Dedifferentiated amniotic fluid mesenchymal stem cell (primary cell): ENCODE data around the gene TAF4.
"Not testable (repeated sequence)": the region's sequence is repeated elsewhere in the genome, so short reads cannot be mapped to it uniquely, and the experiment has no call there.

Experiments used
- DNase-seq: peaks from one replicate; pipeline ENCODE4 v3.0.0-alpha.2; 2016; ENCODE audit errors: extremely low spot score

Gene TAF4

GRCh38 chr20:61948586-61949362 is 116.9 kb downstream of the TAF4 start:
- DNase-seq = no peak

DNA sequence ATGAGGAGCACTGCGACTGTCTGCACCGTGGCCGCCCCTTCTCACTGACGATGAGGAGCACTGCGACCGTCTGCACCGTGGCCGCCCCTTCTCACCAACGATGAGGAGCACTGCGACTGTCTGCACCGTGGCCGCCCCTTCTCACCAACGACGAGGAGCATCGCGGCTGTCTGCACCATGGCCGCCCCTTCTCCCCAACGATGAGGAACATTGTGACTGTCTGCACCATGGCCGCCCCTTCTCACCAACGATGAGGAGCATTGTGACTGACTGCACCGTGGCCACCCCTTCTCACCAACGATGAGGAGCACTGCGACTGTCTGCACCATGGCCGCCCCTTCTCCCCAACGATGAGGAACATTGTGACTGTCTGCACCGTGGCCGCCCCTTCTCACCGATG is 117.6 kb downstream of the TAF4 start:
- DNase-seq = not testable (repeated sequence)

DNA sequence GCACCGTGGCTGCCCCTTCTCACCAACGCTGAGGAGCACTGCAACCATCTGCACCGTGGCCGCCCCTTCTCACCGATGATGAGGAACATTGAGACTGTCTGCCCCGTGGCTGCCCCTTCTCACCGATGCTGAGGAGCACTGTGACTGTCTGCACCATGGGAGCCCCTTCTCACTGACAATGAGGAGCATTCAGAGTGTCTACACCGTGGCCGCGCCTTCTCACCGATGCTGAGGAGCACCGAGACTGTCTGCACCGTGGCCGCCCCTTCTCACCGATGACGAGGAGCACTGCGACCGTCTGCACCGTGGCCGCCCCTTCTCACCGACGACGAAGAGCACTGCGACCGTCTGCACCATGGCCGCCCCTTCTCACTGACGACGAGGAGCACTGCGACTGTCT is 120.2 kb downstream of the TAF4 start:
- not testable (repeated sequence) for DNase-seq

- DNase-seq = not testable (repeated sequence)
Measured at GRCh38 chr20:61944967-61945366, 120.7 kb downstream of the TAF4 start.

GRCh38 chr20:61942526-61942925 is 123.2 kb downstream of the TAF4 start:
- no peak for DNase-seq

DNA sequence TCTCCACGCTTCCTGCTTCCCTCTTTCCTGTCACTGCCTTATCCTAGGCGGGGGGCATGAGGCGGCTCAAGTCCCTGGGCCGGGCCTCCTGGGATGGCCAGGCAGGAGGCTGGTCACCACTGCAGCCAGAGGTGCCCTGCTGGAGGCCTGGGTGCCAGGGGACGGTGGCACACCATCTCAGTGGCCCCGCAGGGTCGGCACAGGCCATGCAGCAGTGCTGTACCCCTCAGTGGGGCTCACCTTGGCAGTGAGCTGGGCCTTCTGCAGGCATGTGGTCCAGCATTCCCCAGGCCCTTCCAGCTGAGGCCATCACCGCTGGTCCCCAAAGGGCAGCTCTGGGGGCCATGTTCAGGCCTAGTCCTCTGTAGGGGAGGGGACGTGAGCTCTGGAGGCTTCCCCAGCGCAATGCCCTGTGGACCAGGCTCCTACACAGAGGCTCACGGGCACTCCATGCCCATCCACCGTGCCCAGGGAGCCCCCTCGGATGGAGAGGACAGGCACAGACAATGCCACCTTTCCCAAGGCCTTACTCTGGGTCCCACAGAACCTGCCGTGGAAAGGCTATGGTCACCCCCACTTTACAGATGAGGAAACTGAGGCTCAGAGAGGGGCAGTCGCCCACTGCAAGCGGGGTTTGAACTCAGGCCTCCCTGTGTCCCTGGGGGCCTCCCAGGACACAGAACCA is 123.8 kb downstream of the TAF4 start:
- DNase-seq = no peak

- no peak for DNase-seq
Measured at GRCh38 chr20:61940976-61941720, 124.5 kb downstream of the TAF4 start.

DNA sequence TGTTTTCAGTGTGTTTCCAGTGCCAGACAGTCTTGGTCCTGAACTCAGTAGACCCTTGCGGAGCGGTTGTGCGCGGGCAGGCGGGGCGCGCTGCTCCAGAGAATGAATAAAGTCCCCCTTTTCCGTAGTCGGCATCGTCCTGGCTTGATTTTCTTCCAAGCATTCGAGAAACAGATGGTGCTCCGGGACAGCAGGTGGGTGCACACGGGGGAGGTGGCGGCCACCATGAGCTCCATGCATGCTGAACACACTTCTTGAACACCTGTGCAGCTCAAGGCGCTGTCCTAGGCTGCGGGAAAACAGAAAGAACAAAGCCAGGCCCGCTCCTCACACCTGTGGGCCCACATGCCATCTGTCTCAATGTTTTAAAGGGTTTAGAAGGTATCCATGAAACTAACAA is 125.2 kb downstream of the TAF4 start:
- no peak for DNase-seq

GRCh38 chr20:61939691-61940360 is 125.9 kb downstream of the TAF4 start:
- no peak for DNase-seq

DNA sequence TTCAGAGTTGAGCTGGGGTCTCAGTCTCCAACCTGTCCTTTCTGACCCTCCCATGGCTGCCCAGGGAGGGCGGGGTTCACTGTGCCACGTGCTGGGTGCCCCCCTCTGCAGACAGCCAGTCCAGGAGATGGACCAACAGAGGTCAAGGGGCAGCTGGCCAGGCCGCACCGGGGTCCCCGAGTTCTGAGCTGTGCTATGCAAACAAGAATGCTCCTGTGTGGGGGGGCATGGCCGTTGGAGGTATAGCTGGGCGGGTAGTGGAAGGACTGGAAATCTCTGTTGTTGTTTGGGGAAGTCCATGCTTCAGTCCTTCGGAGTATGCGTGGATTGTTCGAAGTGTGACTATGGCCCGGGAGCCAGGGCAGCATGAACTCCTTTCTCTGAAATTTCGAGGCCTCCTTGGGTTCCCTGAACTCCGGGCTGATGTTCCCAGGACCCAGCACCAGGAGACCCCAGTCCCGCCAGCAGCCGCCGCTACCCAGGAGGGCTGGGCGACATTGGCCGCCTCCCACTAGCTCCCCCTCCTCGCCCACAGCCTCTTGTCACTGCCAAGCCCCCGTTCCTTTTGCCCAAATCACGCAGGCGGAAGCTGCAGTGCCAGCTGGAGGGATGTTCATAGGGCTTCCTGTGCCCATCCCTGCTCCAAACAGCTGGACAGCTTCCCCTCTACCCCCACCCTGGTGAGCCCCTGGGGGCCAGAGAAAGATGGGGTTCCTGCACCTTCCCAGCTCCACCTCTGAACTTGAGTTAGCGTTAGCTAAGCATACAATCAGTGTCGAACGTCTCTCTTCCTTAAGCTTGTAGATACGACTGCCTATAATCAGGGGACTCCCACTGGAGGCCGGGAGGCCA is 126.6 kb downstream of the TAF4 start:
- no peak for DNase-seq

DNA sequence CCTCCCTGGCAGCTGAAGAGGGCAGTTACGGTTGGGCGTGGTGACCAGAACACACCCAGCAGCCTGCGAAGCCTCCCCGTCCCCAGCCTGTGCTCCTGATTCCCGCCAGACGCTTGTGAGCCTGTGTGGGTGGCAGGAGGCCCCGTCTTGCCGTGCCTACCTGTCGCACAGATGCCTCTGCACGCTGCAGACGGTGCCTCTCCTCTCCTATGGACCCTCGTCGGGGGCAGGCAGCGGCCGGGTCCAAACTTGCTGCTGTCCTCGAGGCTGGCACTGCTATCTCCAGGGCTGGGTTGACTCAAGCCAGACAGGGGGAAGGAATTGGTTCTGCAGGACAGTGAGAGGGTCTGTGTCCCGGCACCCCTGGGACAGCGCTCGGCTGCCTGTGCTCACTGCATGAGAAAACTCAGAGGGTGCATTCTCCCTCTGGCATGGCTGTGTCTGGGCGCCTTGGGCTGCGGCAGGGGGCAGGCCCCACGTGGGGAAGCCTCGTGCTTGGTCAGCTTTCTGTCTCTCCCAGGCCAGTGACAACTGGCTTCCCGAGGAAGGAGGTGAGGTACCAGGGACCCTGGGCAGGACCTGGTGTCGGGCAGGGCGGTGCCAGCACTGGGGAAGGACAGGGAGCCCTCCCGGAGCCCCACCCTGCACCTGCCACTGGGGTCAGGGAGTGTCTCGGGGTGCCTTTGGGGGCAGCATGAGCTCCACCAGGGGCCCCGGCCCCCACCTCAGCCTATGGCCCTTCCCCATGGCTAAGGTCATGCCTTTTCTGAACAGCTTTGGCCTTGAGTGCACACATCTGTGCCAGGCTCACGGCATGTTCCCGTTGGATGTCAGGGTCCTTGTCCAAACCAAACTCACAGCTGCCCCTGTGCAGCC is 127.5 kb downstream of the TAF4 start:
- DNase-seq = no peak

GRCh38 chr20:61937146-61937962 is 128.3 kb downstream of the TAF4 start:
- no peak for DNase-seq

DNA sequence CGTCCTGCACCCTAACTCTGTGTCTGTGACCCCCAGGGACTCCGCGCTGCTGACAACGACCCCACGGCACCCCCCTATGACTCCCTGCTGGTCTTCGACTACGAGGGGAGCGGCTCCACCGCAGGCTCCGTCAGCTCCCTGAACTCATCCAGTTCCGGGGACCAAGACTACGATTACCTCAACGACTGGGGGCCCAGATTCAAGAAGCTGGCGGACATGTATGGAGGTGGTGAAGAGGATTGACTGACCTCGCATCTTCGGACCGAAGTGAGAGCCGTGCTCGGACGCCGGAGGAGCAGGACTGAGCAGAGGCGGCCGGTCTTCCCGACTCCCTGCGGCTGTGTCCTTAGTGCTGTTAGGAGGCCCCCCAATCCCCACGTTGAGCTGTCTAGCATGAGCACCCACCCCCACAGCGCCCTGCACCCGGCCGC is 129.0 kb downstream of the TAF4 start:
- no peak for DNase-seq

DNA sequence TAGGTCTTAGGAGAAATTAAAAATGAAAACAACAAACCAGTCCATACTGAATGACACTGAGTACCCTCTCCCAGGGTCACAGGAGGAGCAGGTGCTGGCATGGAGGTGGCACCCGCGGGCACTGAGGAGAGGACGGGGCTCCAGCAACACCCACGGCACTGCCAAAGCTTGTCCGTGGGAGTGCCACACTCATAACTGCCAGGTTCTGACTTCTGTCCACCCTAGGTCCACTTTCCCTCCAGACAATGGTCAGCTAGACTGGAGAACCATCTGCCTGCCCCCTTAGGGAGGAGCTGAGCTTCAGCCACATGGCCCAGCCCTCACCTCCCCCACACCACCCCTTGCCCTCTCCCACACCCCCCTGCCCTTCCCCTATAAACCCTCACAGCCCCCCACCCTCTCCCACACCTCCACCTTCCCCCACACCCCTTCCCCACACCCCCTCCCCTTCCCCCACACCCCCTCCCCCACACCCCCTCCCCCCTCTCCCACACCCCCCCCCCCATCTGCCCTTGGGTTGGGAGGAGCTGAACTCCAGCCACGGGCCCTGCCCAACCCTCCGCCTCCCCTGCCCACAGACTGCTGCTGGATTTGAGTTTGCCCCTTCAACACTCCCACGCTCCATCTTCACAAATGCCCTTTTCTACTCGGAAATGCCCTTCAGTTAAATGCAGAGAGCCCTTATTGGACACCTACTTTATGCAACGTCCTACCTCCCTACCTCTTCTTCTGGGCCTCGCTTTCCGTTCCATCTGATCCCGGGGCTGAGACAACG is 129.6 kb downstream of the TAF4 start:
- DNase-seq = no peak

GRCh38 chr20:61934716-61935530 is 130.8 kb downstream of the TAF4 start:
- no peak for DNase-seq

DNA sequence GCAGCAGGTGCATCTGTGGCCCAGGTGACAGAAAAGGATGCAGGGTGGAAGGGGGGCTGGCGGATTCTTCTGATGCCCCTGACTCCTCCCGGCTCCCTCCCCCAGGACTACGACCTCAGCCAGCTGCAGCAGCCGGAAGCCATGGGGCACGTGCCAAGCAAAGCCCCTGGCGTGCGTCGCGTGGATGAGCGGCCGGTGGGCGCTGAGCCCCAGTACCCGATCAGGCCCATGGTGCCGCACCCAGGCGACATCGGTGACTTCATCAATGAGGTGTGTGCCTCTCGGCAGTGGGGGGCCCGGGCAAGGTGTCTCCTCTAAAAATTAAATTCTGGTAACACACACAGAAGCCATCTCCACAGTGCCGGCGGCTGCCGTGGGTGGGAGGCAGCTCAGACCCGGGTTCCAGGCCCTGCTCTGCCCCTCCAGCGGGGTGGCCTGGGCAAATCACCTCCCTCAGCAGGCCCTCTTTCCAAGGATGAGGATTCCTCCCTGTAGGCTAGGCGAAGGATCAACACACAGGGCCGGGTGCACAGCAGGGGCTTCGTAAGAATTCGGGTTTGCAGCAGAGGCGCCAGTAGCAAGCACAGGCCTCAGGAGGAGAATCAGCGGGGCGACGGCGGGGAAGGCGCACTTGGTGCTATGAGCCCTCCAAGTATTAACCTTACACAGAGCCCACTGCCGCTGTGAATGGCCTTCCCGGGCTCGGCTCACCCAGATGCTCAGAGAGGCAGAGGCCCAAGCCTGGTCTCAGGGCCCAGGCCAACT is 131.5 kb downstream of the TAF4 start:
- no peak for DNase-seq

DNA sequence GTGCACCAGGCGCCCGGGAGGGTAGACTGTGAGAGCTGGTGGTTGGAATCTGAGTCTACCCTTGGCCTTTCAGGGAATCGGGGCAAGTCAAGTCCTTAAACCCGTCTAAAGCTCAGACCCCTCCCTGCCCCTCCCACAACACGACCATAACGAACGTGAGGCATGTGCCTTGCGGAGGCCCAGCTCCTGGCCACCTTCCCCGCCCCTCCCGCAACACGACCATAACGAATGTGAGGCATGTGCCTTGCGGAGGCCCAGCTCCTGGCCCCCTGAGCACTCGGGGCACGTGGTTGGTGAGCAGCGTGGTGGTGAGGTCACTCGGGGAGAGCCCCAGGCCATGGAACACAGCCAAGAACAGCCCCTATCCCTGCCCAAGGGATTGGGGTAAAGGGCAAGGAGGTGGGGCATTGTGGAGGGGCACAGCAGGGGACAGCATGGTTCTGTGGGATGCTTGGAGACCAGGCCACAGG is 132.2 kb downstream of the TAF4 start:
- DNase-seq = no peak
